ENCODE data around the gene PRR7. TPM values are rescaled to one million over a fixed set of nuclear protein-coding genes. Genes with fewer than 3 reads are reported as not detected.

The PRR7 gene
- total and polyA plus RNA-seq, 2 of the 13 experiments (the other 11 are each of a cell fraction or from before 2014, with no cell fraction given): 4.8 to 5.0 TPM

GRCh38 chr5:177409043-177409801 is 37.4 kb upstream of the PRR7 start, which contains the start of gene F12 (continued):
- TF ChIP-seq REST (IDR thresholded peaks at IDR 0.05; ENCODE audit: borderline replicate concordance in 1 of 2, low read depth in 1 of 2, low read length in 2 of 2) (no peak), ELK4 (CRISPR knock-in tag; IDR thresholded peaks at IDR 0.05; ENCODE audit: borderline replicate concordance) (no peak), ZNF512B (CRISPR knock-in tag; IDR thresholded peaks at IDR 0.05; ENCODE audit: borderline replicate concordance) (no peak), DPF2 (CRISPR knock-in tag; IDR thresholded peaks at IDR 0.05; ENCODE audit: borderline replicate concordance, low read depth) (peak; percentile 70; the same call in 1 of the 2 replicates), ZNF232 (CRISPR knock-in tag; IDR thresholded peaks at IDR 0.05; ENCODE audit: borderline replicate concordance) (no peak), JUN (CRISPR knock-in tag; IDR thresholded peaks at IDR 0.05) (no peak), JARID2 (CRISPR knock-in tag; IDR thresholded peaks at IDR 0.05; ENCODE audit: insufficient replicate concordance) (no peak), ARNTL (CRISPR knock-in tag; IDR thresholded peaks at IDR 0.05) (no peak), FOXC1 (CRISPR knock-in tag; IDR thresholded peaks at IDR 0.05; ENCODE audit: borderline replicate concordance) (no peak), ZNF713 (CRISPR knock-in tag; IDR thresholded peaks at IDR 0.05) (no peak), PRMT3 (CRISPR knock-in tag; IDR thresholded peaks at IDR 0.05; ENCODE audit: borderline replicate concordance, low read depth) (no peak), RAD21 (CRISPR knock-in tag; IDR thresholded peaks at IDR 0.05) (no peak), ZNF44 (CRISPR knock-in tag; IDR thresholded peaks at IDR 0.05) (0 out of 2 replicates have a peak, but pooled peaks have one; percentile 56), MTF2 (CRISPR knock-in tag; IDR thresholded peaks at IDR 0.05; ENCODE audit: borderline replicate concordance) (no peak), FOXP1 (IDR thresholded peaks at IDR 0.05) (no peak), FOXP1 (CRISPR knock-in tag; IDR thresholded peaks at IDR 0.05) (0 out of 2 replicates have a peak, but pooled peaks have one; percentile 18)
- TF ChIP-seq, protein P1, sequence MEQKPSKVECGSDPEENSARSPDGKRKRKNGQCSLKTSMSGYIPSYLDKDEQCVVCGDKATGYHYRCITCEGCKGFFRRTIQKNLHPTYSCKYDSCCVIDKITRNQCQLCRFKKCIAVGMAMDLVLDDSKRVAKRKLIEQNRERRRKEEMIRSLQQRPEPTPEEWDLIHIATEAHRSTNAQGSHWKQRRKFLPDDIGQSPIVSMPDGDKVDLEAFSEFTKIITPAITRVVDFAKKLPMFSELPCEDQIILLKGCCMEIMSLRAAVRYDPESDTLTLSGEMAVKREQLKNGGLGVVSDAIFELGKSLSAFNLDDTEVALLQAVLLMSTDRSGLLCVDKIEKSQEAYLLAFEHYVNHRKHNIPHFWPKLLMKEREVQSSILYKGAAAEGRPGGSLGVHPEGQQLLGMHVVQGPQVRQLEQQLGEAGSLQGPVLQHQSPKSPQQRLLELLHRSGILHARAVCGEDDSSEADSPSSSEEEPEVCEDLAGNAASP (CRISPR knock-in tag; IDR thresholded peaks at IDR 0.05; ENCODE audit: borderline replicate concordance): no peak
- TF ChIP-seq, protein P2, sequence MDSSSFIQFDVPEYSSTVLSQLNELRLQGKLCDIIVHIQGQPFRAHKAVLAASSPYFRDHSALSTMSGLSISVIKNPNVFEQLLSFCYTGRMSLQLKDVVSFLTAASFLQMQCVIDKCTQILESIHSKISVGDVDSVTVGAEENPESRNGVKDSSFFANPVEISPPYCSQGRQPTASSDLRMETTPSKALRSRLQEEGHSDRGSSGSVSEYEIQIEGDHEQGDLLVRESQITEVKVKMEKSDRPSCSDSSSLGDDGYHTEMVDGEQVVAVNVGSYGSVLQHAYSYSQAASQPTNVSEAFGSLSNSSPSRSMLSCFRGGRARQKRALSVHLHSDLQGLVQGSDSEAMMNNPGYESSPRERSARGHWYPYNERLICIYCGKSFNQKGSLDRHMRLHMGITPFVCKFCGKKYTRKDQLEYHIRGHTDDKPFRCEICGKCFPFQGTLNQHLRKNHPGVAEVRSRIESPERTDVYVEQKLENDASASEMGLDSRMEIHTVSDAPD (CRISPR knock-in tag; IDR thresholded peaks at IDR 0.05): peak; percentile 69; the same call in 1 of the 2 replicates

Data from HepG2 (cell line).